GM18951 (cell line): ENCODE measurements around the gene CHD3.
A peak's percentile ranks its signal among the peaks of the same experiment; 100 is the strongest.

ENCODE experiments used
- POLR2A ChIP-seq: IDR thresholded peaks from 4 replicates; pipeline ENCODE4 v1.6.1; 2011; ENCODE audit warnings: mild to moderate bottlenecking; ENCODE audit not compliant: insufficient read length, insufficient read depth; ENCODE audit errors: extremely low read depth
- in situ Hi-C: fragments of 300-500 bp; cut with MboI; formaldehyde crosslinking; loops from one replicate; pipeline ENCODE4 v1.12.0; 2022; ENCODE audit warnings: low sequenced_read_pairs, mixed read lengths, inconsistent platforms; ENCODE audit not compliant: unreplicated experiment

Gene CHD3

DNA sequence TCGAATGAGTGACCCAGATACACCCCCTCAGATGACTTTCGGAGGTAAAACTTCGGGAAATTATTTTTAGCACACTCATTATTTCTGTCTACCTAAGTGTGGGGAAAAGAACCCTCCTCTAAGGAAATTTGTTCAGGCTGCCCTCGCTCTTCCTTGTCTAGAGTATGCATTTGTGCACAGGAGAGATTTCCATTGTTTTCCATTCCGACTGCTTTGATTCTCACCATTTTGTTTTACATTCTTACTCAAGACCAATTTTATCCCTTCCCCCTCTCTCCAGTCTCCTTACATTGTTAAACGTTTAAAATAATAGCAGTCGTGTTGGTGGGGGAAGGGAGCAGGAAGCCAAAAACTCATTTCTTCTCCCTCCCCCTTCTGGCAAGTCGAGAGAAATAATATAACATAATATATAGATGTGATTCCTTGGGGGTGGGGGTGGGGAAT lies 1.5 kb upstream of the CHD3 start:
- no peak for TF ChIP-seq POLR2A
- in situ Hi-C loops: no loop called here

DNA sequence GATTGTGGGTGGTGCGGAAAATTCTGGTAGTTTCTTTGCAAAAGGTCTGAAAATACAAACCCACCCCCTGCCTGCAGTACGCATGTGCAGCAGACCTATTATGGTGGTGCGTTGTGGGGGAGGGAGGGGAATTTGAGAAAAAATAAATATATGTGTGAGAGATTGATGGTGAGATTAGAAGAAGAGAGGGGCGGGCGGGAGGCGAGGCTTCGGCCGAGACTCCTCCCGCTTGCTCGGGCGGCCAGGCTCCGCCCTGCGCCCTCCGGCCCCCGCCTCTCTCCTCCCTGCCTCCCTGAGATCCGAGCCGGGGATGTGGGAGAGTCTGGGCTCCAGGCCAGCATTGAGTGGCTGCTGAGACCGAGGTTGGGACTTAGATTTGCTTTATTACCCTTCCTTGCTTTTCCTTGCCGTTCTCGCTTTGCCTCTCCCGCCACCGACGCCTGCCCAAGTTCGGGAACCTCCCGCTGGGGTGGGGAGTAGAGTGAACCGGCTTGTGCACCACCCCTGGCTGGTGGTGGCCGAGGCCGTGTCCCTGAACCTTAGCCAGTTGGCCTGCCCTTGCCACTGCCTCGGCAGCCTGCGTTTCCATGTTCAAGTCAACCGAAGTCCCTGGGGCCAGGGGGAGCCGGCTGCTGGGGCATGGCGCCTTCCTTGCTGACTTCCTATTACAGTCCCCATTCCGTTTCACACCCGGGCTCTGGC lies 956 bp upstream of the CHD3 start:
- TF ChIP-seq POLR2A: peak; percentile 62
- in situ Hi-C loops: no loop called here

DNA sequence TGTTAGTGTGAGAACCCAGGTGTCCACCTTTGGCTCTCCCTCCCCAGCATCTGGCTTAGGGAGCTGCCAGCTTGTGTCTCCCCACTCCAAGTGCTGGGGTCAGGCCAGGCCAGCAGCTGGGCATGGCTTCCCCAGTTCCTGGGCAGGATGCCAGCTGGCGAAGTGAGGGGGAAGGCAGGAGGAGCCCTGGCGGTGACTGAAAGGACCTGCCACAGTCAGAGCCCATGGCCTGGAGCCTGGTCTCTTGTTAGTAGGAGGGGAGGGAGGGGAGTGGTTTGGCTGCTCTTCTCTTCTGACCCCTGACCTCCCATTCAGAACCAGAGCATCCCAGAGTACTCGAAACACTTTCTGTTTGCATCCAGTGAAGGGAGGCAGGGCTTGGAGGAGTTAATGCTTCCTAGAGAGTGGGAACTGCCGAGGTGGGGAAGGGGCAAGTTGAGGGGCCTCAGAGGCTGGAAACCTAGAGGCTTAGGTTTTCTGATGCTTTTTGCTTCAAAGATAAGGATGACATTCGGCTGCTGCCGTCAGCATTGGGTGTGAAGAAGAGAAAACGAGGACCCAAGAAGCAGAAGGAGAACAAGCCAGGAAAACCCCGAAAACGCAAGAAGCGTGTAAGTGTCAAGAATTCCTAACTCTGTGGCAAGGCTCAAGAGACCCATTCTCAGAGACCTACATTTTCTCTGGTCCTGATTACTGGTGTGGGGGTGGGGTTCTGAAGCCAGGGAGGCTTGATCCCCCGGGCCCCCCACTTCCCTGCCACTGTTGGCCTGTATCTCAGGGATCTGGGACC lies 772 bp downstream of the CHD3 start:
- in situ Hi-C loops: no loop called here
- no peak for TF ChIP-seq POLR2A

DNA sequence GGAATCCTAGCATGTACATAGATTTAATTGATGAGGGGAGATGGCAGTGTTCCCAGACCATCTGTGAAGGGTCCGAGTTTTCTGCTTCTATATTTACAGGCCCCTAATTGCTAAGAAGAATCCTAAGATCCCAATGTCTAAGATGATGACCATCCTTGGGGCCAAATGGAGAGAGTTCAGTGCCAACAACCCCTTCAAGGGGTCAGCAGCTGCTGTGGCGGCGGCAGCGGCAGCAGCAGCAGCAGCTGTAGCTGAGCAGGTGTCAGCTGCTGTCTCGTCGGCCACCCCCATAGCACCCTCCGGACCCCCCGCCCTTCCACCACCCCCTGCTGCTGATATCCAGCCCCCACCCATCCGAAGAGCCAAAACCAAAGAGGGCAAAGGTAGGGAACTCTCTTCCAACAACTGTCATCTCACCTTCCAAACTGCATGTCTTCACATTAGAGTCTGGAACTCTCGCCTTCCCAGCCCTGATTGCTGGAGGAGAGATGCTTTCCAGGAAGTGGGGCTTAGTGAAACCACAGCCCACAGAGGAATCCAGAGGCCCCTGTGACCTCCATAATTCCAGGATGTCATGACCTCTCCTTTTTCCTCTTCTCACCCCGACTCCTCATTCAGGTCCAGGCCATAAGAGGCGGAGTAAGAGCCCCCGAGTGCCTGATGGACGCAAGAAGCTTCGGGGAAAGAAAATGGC lies 4.7 kb downstream of the CHD3 start:
- no peak for TF ChIP-seq POLR2A
- in situ Hi-C loops: no loop called here

DNA sequence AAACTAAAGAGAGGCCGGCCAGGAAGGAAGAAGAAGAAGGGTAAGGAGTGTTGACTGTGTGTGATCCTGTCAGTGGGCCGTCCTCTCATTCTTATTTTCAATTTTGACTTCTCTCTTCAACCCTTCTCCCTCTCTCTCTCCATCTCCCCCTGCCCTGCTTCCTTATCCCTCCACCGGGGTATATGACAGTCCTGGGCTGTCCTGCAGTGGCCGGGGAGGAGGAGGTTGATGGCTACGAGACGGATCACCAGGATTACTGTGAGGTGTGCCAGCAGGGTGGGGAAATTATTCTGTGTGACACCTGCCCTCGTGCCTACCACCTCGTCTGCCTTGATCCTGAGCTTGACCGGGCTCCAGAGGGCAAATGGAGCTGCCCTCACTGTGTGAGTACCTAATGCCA lies 5.6 kb downstream of the CHD3 start:
- in situ Hi-C loops: no loop called here
- TF ChIP-seq POLR2A: no peak

DNA sequence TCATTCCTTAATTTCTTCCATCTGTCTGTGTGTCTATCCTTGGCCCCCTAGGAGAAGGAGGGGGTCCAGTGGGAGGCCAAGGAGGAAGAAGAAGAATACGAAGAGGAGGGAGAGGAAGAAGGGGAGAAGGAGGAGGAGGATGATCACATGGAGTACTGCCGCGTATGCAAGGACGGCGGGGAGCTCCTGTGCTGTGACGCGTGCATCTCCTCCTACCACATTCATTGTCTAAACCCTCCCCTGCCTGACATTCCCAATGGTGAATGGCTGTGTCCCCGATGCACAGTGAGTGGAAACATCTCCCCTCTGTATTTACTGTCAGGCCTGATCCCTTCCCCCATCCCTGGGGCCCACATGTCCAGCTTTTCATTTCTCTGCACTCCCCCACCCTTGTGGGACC lies 6.3 kb downstream of the CHD3 start:
- in situ Hi-C loops: no loop called here
- no peak for TF ChIP-seq POLR2A

DNA sequence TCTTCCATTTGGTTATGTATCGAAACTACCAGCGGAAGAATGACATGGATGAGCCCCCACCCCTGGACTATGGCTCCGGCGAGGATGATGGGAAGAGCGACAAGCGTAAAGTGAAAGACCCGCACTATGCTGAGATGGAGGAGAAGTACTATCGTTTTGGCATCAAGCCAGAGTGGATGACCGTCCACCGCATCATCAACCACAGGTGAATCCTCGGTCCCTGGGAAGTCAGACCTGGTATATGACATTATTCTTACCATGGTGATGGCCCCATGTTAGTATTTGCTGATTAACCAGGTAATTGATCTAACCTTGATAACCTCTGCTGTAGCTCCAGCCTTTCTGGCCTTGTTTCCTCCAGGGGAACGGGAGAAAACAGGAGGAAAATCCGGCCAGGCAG lies 8.5 kb downstream of the CHD3 start:
- in situ Hi-C loops: no loop called here
- TF ChIP-seq POLR2A: no peak

DNA sequence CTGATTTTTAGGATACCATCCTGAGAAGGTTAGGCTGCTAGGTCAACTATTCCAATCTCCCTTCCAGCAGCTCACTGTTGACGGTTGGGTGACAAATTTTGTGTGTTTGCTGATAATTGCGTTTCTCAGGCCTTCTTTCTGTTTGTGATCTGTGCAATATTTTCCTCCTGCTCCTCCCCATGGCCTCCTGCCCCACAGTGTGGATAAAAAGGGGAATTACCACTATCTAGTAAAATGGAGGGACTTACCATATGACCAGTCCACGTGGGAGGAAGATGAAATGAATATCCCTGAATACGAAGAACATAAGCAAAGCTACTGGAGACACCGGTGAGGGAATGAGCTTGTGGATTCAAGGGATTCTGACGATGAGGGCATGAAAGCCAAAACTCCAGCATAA lies 9.2 kb downstream of the CHD3 start:
- in situ Hi-C loops: no loop called here
- TF ChIP-seq POLR2A: no peak

DNA sequence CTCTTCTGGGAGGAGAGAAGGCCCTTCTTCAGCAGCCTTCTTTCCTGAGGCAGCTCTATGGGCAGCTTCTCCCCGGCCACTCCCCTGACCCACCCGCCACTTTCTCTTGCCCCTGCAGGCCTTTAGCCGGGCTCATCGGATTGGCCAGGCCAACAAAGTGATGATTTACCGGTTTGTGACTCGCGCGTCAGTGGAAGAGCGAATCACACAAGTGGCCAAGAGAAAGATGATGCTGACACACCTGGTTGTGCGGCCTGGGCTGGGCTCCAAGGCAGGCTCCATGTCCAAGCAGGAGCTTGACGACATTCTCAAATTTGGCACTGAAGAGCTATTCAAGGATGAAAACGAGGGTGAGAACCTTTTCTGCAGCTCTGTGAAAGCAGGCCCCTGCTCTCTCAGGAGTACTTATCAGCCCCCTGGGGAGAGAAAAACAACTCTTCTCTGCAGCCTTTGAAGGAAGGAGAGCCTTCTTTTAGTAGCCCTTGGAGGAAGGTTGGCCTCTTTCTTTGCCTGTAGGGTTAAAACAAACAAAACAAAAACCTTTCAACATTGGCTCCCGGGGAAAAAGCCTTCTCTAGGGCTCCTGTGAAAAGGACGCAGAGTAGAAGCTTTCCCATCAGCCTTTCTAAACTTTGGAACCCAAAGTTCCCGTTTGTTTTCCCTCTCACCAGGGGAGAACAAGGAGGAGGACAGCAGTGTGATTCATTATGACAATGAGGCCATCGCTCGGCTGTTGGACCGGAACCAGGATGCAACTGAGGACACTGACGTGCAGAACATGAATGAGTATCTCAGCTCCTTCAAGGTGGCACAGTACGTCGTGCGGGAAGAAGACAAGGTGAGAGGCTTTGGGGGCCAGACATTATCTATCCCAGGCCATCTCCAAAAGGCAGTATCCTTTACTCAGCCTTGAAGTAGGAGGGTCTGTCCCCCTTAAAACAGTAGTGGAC lies 14.8 kb downstream of the CHD3 start:
- no peak for TF ChIP-seq POLR2A
- in situ Hi-C loops: no loop called here

DNA sequence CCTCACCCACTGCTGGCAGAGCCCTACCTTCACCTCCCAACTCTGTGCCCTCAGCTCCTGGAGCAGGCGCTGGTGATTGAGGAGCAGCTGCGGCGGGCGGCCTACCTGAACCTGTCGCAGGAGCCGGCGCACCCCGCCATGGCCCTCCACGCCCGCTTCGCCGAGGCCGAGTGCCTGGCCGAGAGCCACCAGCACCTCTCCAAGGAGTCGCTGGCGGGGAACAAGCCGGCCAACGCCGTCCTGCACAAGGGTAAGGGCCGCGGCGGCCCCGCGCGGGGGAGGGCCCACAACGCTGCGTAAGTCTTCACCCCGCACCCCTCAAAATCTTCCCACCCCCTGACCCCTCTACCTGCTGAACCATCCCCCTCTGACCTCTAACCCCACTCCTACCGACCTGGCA lies 20.5 kb downstream of the CHD3 start:
- in situ Hi-C loops: no loop called here
- TF ChIP-seq POLR2A: no peak

DNA sequence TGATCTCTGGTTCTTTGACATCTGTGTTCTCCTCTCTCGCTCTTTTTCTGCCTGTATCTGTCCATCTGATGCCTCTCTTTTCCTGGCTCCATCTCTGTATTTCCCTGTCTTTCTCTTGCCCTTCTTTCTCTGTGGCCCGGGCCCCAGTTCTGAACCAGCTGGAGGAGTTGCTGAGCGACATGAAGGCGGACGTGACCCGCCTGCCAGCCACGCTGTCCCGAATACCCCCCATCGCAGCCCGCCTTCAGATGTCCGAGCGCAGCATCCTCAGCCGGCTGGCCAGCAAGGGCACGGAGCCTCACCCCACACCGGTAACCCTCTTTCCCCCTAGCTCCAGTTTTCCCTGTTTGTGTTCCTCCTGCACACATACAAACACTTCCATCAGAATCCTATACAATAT lies 21.7 kb downstream of the CHD3 start:
- in situ Hi-C loops: loop anchor here (5.0 kb wide), 1 partner anchor 82 kb away; no protein-coding TSS in a partner anchor
- no peak for TF ChIP-seq POLR2A

DNA sequence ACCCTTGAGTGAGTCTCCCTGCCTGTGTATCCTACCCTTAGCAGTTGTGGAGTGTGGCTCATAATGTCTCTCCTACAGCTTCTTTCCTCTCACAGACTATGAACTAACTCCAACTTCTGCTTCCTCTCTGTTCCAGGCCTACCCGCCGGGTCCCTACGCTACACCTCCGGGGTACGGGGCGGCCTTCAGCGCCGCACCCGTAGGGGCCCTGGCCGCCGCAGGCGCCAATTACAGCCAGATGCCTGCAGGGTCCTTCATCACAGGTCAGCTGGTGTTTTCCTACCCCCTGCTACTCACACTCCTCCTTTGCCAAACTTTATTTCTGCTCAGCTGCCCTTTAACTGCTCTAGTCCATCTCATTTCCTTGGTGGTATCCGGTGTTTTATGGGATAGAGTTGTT lies 22.1 kb downstream of the CHD3 start:
- in situ Hi-C loops: loop anchor here (5.0 kb wide), 1 partner anchor 82 kb away; no protein-coding TSS in a partner anchor
- TF ChIP-seq POLR2A: no peak
